Body of pancreas (tissue), 4 donors: ENCODE measurements around the gene GGT1.

Source experiments
- POLR2A ChIP-seq, 3 donors: fragments of 450-650 bp; IDR thresholded peaks; one replicate each; pipeline ENCODE4 v1.6.1; 2016; ENCODE audit warnings: antibody characterized with exemption in 3 of 3, mild to moderate bottlenecking in 2 of 3
- TF ChIP-seq, protein P1 (sequence below), 7 experiments: fragments of 450-650 bp in 4 of 7; fragments of 200-600 bp in 3 of 7; sonication (generic) in 3 of 7; IDR thresholded peaks; one replicate each; pipeline ENCODE4 v1.5.1; 2016 to 2019; ENCODE audit warnings: antibody characterized with exemption in 7 of 7

DNA sequence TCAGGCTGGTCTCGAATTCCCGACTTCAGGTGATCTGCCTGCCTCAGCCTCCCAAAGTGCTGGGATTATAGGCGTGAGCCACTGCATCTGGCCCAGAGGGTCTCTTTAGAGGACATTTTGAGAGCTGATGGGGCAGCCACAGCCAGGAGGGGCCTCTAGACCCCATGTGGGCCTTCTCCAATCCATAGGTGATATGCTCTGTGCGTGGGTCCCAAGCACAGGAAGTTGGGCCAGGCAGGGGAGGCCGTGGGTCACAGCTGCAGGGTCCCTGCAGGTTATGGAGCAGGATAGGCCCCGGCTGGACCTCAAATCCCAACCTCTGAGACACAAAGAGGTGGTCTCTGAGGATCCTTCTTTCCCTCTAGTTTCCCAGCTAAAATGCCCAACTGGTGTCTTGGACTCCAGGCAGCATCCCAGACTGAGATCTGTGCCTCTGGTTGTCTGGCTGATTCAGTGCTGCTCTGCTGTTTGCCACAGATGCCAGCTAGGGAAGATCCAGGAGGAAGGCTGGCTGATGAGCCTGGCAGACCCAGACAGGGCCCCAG is 11.6 kb upstream of the GGT1 start:
- TF ChIP-seq, protein P1, sequence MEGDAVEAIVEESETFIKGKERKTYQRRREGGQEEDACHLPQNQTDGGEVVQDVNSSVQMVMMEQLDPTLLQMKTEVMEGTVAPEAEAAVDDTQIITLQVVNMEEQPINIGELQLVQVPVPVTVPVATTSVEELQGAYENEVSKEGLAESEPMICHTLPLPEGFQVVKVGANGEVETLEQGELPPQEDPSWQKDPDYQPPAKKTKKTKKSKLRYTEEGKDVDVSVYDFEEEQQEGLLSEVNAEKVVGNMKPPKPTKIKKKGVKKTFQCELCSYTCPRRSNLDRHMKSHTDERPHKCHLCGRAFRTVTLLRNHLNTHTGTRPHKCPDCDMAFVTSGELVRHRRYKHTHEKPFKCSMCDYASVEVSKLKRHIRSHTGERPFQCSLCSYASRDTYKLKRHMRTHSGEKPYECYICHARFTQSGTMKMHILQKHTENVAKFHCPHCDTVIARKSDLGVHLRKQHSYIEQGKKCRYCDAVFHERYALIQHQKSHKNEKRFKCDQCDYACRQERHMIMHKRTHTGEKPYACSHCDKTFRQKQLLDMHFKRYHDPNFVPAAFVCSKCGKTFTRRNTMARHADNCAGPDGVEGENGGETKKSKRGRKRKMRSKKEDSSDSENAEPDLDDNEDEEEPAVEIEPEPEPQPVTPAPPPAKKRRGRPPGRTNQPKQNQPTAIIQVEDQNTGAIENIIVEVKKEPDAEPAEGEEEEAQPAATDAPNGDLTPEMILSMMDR (IDR thresholded peaks at IDR 0.05), result no peak
- no peak for TF ChIP-seq POLR2A (IDR thresholded peaks at IDR 0.05)
